Measurements from ENCODE around the gene HLCS.

Gene HLCS

GRCh38 chr21:36783612-36784374, 182.7 kb downstream of the HLCS start:
- no peak for TF ChIP-seq CTCF (IDR thresholded peaks at IDR 0.05)
- Histone ChIP-seq H3K27ac (no peak overlapping the region), H3K4me3 (no peak overlapping the region)
- DNase-seq (ENCODE audit: low spot score), result peak; percentile 35

- TF ChIP-seq CTCF (IDR thresholded peaks at IDR 0.05), result no peak
- no peak overlapping the region for H3K27ac ChIP-seq
- H3K4me3 ChIP-seq, result no peak overlapping the region
- no peak for DNase-seq (ENCODE audit: low spot score)
Measured at GRCh38 chr21:36780861-36781260, 185.6 kb downstream of the HLCS start.

GRCh38 chr21:36776981-36777617, 189.4 kb downstream of the HLCS start:
- Histone ChIP-seq H3K4me3 (no peak overlapping the region), H3K27ac (no peak overlapping the region)
- no peak for TF ChIP-seq CTCF (IDR thresholded peaks at IDR 0.05)
- peak; percentile 19 for DNase-seq (ENCODE audit: low spot score)

GRCh38 chr21:36773995-36774394, 192.5 kb downstream of the HLCS start:
- Histone ChIP-seq H3K27ac (no peak overlapping the region), H3K4me3 (no peak overlapping the region)
- peak; percentile 64 for DNase-seq (ENCODE audit: low spot score)
- no peak for TF ChIP-seq CTCF (IDR thresholded peaks at IDR 0.05)

GRCh38 chr21:36773117-36773516, 193.4 kb downstream of the HLCS start:
- no peak for TF ChIP-seq CTCF (IDR thresholded peaks at IDR 0.05)
- Histone ChIP-seq H3K4me3 (no peak overlapping the region), H3K27ac (no peak overlapping the region)
- peak; percentile 68 for DNase-seq (ENCODE audit: low spot score)

- no peak for TF ChIP-seq CTCF (IDR thresholded peaks at IDR 0.05)
- no peak overlapping the region for H3K27ac ChIP-seq
- H3K4me3 ChIP-seq, result no peak overlapping the region
- no peak for DNase-seq (ENCODE audit: low spot score)
Measured at GRCh38 chr21:36769051-36769839, 197.2 kb downstream of the HLCS start.

Data from coronary artery (tissue), 2 donors.